SU-DHL-6 (cell line): Measurements from ENCODE around the gene CDKAL1.

ENCODE experiments used
- EZH2phosphoT487 ChIP-seq: fragments of 200-600 bp; sonication (generic), shearing (Covaris generic); conservative IDR thresholded peaks from 2 replicates; pipeline ENCODE4 v1.6.1; 2018; ENCODE audit warnings: mild to moderate bottlenecking, antibody characterized with exemption, low read length, moderate library complexity, mixed read lengths
- TF ChIP-seq, protein P1 (sequence below): fragments of 200-600 bp; sonication (generic); IDR thresholded peaks from one replicate; pipeline ENCODE4 v1.5.1; 2017; ENCODE audit warnings: antibody characterized with exemption, mild to moderate bottlenecking, low read length, moderate library complexity; ENCODE audit not compliant: insufficient read depth, poor library complexity, severe bottlenecking

- TF ChIP-seq, protein P1, sequence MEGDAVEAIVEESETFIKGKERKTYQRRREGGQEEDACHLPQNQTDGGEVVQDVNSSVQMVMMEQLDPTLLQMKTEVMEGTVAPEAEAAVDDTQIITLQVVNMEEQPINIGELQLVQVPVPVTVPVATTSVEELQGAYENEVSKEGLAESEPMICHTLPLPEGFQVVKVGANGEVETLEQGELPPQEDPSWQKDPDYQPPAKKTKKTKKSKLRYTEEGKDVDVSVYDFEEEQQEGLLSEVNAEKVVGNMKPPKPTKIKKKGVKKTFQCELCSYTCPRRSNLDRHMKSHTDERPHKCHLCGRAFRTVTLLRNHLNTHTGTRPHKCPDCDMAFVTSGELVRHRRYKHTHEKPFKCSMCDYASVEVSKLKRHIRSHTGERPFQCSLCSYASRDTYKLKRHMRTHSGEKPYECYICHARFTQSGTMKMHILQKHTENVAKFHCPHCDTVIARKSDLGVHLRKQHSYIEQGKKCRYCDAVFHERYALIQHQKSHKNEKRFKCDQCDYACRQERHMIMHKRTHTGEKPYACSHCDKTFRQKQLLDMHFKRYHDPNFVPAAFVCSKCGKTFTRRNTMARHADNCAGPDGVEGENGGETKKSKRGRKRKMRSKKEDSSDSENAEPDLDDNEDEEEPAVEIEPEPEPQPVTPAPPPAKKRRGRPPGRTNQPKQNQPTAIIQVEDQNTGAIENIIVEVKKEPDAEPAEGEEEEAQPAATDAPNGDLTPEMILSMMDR = no peak
- TF ChIP-seq EZH2phosphoT487 = no peak
Measured at GRCh38 chr6:20608356-20608755, 74.1 kb downstream of the CDKAL1 start.
